Measurements from ENCODE around the gene EPB41L5.
"Not testable (repeated sequence)": the region's sequence is repeated elsewhere in the genome, so short reads cannot be mapped to it uniquely, and the experiment has no call there.

EPB41L5 gene

DNA sequence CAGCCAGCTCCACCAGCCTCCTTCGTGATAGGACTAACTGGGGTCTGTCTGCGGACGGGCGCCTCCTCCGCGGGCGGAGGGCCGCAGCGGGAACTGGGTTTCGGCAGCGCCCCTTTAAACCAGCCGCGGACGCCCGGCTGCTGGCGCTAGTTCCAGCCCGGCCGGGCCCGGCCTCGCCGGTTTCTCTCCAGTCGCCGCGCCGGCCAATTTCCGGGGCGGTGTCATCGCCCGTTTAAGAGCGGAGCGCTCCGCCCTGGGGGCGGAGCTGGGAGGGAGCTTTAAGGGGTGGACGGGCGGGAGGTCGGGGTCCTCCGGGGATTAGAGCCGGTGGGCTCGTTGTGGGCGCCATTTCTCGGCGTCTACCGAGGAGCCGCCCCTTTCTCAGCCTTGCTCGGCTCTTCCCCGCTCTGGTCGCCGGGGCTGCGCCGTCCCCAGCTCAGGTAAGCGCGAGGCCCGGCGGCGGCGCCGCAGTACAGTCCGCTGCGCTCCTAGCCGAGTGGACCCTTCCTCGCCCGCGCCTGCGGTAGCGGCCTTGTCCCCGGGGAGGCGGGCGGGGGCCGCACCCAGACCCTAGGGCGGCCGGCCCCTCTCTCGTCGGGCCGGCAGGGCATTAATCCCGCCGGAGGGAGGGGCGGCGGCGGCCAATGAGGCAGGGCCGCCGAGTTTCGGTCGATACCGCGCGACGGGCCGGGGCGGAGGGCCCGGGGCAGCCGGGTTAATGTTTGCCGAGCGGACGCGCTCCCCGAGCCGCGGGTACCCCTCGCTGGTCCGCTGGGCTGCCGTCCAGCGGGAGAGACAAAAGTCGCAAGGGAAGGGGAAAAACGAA, at the start of gene EPB41L5:
Gene EPB41L5, plus strand, starts transcription at position 307 of the 826 bp plus-strand sequence. CDS start 6,008 bp downstream, outside the sequence.
- DNase-seq = peak; percentile 82 to 83

DNA sequence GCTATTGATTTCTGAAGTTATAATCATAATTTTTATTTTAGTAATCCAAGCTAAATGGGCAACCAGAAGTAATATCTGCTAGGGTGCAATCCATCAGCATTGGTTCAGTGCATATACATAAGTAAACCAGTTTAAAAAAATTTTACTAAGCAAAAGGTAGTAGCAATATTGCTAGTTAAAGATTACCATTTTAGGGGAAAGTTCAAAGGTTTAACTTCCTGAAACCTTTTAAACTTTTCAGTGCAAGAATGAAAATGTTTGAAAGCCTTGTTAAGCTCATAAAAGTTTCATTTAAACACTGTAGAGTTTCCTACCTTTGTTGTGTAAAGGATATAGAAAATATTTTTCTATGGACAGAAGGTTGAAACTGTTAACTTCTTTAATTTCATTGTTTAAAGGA, 31.0 kb upstream of the EPB41L5 start:
- no peak for DNase-seq

DNA sequence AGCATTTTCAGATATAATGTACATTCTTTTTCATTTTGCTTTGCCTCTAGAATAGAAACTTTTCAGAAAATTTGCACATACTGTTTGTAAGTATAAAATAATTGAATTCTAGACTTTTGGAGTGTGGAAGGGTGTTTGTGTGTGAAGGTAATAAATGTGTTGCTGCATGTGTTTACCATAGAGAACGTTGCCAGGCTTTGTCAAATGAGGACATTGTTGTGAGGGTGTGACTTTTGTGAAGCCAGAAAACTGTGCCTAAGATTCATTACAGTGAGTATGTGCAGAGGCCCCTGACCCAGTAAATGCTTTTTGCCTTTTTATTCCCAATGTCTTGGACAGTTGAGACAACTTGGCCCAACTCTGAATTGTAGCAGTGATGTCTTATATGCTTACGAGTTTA, 30.4 kb upstream of the EPB41L5 start:
- DNase-seq = no peak

- no peak for DNase-seq
These were observed 29.8 kb upstream of the EPB41L5 start for GRCh38 chr2:119983108-119983507.

GRCh38 chr2:119996148-119996547, 16.7 kb upstream of the EPB41L5 start:
- no peak for DNase-seq

DNA sequence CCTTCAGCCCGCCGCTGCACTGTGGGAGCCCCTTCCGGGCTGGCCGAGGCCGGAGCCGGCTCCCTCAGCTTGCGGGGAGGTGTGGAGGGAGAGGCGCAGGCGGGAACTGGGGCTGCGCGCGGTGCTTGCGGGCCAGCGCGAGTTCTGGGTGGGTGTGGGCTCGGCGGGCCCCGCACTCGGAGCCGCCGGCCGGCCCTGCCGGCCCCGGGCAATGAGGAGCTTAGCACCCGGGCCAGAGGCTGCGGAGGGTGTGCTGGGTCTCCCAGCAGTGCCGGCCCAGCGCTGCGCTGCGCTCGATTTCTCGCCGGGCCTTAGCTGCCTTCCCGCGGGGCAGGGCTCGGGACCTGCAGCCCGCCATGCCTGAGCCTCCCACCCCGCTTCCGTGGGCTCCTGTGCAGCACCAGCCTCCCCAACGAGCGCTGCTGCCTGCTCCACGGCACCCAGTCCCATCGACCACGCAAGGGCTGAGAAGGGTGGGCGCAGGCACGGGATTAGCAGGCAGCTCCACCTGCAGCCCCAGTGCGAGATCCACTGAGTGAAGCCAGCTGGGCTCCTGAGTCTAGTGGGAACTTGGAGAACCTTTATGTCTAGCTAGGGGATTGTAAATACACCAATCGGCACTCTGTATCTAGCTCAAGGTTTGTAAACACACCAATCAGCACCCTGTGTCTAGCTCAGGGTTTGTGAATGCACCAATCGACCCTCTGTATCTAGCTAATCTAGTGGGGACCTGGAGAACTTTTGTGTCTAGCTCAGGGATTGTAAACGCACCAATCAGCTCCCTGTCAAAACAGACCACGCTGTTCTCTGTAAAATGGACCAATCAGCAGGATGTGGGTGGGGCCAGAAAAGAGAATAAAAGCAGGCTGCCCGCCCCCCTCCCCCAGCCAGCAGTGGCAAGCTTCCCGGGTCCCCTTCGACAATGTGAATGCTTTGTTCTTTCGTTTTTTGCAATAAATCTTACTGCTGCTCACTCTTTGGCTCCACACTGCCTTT, 15.7 kb upstream of the EPB41L5 start:
- not testable (repeated sequence) for DNase-seq

DNA sequence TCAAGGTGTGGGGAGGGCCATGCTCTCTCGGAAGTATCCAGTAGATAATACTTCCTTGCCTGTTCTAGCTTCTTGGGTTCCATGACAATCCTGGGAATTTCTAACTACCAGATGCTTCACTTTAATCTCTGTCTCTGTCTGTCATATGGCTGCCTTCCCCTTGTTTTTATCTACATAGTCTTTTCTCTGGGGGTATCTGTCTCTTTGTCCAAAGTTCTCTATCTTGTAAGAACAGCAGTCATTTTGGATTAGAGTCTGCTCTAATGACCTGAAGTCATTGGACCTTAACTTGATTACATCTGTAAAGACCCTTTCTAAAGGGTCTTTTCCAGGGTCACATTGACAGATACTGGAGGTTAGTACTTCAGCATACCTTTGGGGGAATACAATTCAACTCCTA, 11.4 kb upstream of the EPB41L5 start:
- no peak for DNase-seq

- DNase-seq = no peak
These were observed 8.6 kb upstream of the EPB41L5 start for GRCh38 chr2:120004254-120004653.

DNA sequence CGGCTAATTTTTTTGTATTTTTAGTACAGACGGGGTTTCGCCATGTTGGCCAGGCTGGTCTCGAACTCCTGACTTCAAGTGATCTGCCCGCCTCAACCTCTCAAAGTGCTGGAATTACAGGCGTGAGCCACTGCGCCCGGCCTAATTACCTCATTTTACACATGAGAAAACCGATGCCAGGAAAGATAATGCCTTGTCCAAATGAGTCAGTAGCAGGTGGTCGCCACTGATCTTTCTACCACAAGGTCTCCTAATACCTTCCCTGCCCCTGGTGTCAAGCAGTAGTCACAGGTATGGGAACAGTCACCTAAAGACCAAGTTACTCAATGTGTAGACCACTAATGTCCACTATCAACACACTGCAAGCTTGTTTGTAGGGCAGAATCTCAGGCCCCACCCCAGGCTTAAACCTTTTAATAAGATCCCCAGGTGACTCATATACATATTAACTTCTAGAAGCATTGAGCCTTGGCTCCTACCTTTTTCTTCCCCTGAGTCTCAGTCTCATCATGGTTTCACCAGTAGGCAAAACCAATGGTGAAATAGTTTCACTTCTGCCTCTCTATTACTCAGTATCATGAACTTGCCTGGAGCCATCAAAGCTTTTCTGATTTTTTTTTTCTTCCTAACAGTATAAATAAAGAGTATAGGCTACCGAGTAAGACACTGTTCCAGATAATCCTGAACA, 6.9 kb upstream of the EPB41L5 start:
- DNase-seq = no peak

- no peak for DNase-seq
These were observed 5.0 kb upstream of the EPB41L5 start for GRCh38 chr2:120007851-120008250.

GRCh38 chr2:120012363-120012762, 514 bp upstream of the EPB41L5 start:
- DNase-seq = no peak

- DNase-seq = no peak
These were observed 833 bp downstream of the EPB41L5 start for GRCh38 chr2:120013597-120014223.

- no peak for DNase-seq
These were observed 1.5 kb downstream of the EPB41L5 start for GRCh38 chr2:120014226-120014980.

GRCh38 chr2:120016800-120017199, 3.9 kb downstream of the EPB41L5 start:
- DNase-seq = no peak

- no peak for DNase-seq
These were observed 4.3 kb downstream of the EPB41L5 start for GRCh38 chr2:120017201-120017600.

GRCh38 chr2:120018549-120018948, 5.7 kb downstream of the EPB41L5 start:
- DNase-seq = no peak

- DNase-seq = no peak
These were observed 7.7 kb downstream of the EPB41L5 start for GRCh38 chr2:120020554-120020953.

- not testable (repeated sequence) for DNase-seq
These were observed 9.6 kb downstream of the EPB41L5 start for GRCh38 chr2:120022505-120022904.

- no peak for DNase-seq
These were observed 14.0 kb downstream of the EPB41L5 start for GRCh38 chr2:120026890-120027289.

- DNase-seq = no peak
These were observed 15.9 kb downstream of the EPB41L5 start for GRCh38 chr2:120028795-120029194.

Measured in AML-193 (cell line).